ENCODE measurements around the gene LMTK3. TPM values are rescaled to one million over a fixed set of nuclear protein-coding genes. Genes with fewer than 3 reads are reported as not detected.
"Not testable (repeated sequence)": the region's sequence is repeated elsewhere in the genome, so short reads cannot be mapped to it uniquely, and the experiment has no call there.

LMTK3 gene
- total and polyA plus RNA-seq, 8 donors, result 2.3 to 7.7 (median 3.1) TPM

GRCh38 chr19:48539503-48540096 lies 28.0 kb upstream of the LMTK3 start:
- FAIRE-seq (no peak), ATAC-seq (no peak), DNase-seq (no peak)
- H3K9me3 ChIP-seq, result no peaks in the 10 kb centered on the region
- intact Hi-C loops (cut with DNase I), result no loop called here
- no peaks in the 10 kb centered on the region for H3K27me3 ChIP-seq
- no peak overlapping the region for H3K4me3 ChIP-seq
- H3K27ac ChIP-seq, result no peak overlapping the region
- TF ChIP-seq, protein P1, sequence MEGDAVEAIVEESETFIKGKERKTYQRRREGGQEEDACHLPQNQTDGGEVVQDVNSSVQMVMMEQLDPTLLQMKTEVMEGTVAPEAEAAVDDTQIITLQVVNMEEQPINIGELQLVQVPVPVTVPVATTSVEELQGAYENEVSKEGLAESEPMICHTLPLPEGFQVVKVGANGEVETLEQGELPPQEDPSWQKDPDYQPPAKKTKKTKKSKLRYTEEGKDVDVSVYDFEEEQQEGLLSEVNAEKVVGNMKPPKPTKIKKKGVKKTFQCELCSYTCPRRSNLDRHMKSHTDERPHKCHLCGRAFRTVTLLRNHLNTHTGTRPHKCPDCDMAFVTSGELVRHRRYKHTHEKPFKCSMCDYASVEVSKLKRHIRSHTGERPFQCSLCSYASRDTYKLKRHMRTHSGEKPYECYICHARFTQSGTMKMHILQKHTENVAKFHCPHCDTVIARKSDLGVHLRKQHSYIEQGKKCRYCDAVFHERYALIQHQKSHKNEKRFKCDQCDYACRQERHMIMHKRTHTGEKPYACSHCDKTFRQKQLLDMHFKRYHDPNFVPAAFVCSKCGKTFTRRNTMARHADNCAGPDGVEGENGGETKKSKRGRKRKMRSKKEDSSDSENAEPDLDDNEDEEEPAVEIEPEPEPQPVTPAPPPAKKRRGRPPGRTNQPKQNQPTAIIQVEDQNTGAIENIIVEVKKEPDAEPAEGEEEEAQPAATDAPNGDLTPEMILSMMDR (IDR thresholded peaks at IDR 0.05), result no peak
- WGBS, 2 donors, result 61 to 70% methylated on average over 17 of the region's 17 CpGs
- H3K36me3 ChIP-seq, result no peaks in the 10 kb centered on the region
- no peaks in the 10 kb centered on the region for H3K4me1 ChIP-seq

DNA sequence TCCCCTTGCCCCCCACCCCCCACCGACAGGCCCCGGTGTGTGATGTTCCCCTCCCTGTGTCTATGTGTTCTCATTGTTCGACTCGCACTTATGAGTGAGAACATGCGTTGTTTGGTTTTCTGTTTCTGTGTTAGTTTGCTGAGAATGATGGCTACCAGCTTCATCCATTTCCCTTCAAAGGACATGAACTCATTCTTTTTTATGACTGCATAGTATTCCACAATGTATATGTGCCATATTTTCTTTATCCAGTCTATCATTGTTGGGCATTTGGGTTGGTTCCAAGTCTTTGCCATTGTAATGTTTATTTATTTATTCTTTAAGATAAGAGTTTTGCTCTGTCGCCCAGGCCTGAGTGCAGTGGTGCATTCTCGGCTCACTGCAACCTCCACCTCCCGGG lies 26.4 kb upstream of the LMTK3 start:
- FAIRE-seq; ATAC-seq; H3K9me3 ChIP-seq; H3K27ac ChIP-seq; H3K27me3 ChIP-seq; H3K4me1 ChIP-seq; DNase-seq; intact Hi-C loops (cut with DNase I); H3K36me3 ChIP-seq; H3K4me3 ChIP-seq: not testable (repeated sequence)
- WGBS, 2 donors, result 82 to 84% methylated on average over 8 of the region's 8 CpGs

GRCh38 chr19:48537541-48537940 lies 25.9 kb upstream of the LMTK3 start:
- DNase-seq, result no peak
- Histone ChIP-seq H3K36me3 (no peaks in the 10 kb centered on the region), H3K27me3 (no peaks in the 10 kb centered on the region), H3K9me3 (no peaks in the 10 kb centered on the region), H3K27ac (no peak overlapping the region), H3K4me3 (no peak overlapping the region), H3K4me1 (no peaks in the 10 kb centered on the region)
- no peak for FAIRE-seq
- 72 to 79% methylated on average over 7 of the region's 7 CpGs for WGBS, 2 donors
- TF ChIP-seq, protein P1 (IDR thresholded peaks at IDR 0.05), result no peak
- intact Hi-C loops (cut with DNase I), result no loop called here
- ATAC-seq, result no peak

GRCh38 chr19:48533770-48534169 lies 22.1 kb upstream of the LMTK3 start:
- Histone ChIP-seq H3K4me3 (no peak overlapping the region), H3K36me3 (no peaks in the 10 kb centered on the region), H3K9me3 (no peaks in the 10 kb centered on the region), H3K4me1 (no peaks in the 10 kb centered on the region), H3K27ac (no peak overlapping the region), H3K27me3 (no peaks in the 10 kb centered on the region)
- WGBS, 2 donors, result 69 to 84% methylated on average over 10 of the region's 10 CpGs
- intact Hi-C loops (cut with DNase I), result no loop called here
- ATAC-seq, result no peak
- DNase-seq, result no peak
- TF ChIP-seq, protein P1 (IDR thresholded peaks at IDR 0.05), result no peak
- no peak for FAIRE-seq

GRCh38 chr19:48530770-48531169 lies 19.1 kb upstream of the LMTK3 start:
- WGBS, 2 donors, result 40 to 41% methylated on average over 6 of the region's 6 CpGs
- no peak overlapping the region for H3K27ac ChIP-seq
- DNase-seq, result no peak
- FAIRE-seq, result no peak
- no peak for ATAC-seq
- H3K9me3 ChIP-seq, result peaks cover 0 to 4% (median 0%) of the 10 kb centered on the region in 4 donors
- no peaks in the 10 kb centered on the region for H3K4me1 ChIP-seq
- H3K36me3 ChIP-seq, result no peaks in the 10 kb centered on the region
- no peaks in the 10 kb centered on the region for H3K27me3 ChIP-seq
- no peak overlapping the region for H3K4me3 ChIP-seq
- TF ChIP-seq, protein P1 (IDR thresholded peaks at IDR 0.05), result no peak
- intact Hi-C loops (cut with DNase I), result no loop called here

All from pancreas (tissue), 10 donors.